ENCODE data around the gene EYA3. TPM values are rescaled to one million over a fixed set of nuclear protein-coding genes. Genes with fewer than 3 reads are reported as not detected.
A peak's percentile ranks its signal among the peaks of the same experiment; 100 is the strongest.

EYA3 gene
- total and polyA plus RNA-seq, 10 donors: 3.5 to 26.4 (median 20.1) TPM

DNA sequence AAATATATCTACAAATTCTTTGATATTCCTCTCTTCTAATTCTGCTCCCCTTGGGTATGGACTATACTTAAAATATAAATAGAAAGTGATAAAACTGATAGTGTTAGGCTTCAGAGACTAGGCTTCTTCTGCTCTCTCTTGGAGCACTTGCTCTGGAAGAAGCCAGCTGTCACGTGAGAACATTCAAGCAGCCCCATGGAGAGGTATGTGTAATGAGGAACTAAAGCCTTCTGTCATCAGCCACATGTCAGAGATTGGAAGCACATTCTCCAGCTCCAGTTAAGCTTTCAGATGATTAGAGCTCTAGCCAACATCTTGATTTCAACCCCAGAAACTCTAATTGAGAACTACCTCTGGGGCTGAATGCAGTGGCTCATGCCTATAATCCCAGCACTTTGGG is 94.3 kb downstream of the EYA3 start:
- Histone ChIP-seq H3K27ac (peak overlapping the region in 5 of 8 donors; percentile 45 to 76 (median 69)), H3K4me1 (peaks cover 10 to 36% (median 26%) of the 10 kb centered on the region in 6 donors), H3K27me3 (replicated peaks in 1 of 7) (no peaks in the 10 kb centered on the region), H3K4me3 (no peak overlapping the region), H3K9me3 (no peaks in the 10 kb centered on the region), H3K36me3 (peaks cover 1 to 99% (median 66%) of the 10 kb centered on the region in 6 donors)
- intact Hi-C loops (cut with DNase I; ENCODE audit: low total_unique reads): no loop called here
- DNase-seq: no peak
- TF ChIP-seq POLR2A (IDR thresholded peaks at IDR 0.05) (no peak), POLR2AphosphoS5 (IDR thresholded peaks at IDR 0.05) (no peak)
- TF ChIP-seq, protein P1, sequence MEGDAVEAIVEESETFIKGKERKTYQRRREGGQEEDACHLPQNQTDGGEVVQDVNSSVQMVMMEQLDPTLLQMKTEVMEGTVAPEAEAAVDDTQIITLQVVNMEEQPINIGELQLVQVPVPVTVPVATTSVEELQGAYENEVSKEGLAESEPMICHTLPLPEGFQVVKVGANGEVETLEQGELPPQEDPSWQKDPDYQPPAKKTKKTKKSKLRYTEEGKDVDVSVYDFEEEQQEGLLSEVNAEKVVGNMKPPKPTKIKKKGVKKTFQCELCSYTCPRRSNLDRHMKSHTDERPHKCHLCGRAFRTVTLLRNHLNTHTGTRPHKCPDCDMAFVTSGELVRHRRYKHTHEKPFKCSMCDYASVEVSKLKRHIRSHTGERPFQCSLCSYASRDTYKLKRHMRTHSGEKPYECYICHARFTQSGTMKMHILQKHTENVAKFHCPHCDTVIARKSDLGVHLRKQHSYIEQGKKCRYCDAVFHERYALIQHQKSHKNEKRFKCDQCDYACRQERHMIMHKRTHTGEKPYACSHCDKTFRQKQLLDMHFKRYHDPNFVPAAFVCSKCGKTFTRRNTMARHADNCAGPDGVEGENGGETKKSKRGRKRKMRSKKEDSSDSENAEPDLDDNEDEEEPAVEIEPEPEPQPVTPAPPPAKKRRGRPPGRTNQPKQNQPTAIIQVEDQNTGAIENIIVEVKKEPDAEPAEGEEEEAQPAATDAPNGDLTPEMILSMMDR (IDR thresholded peaks at IDR 0.05 in 8 of 11, conservative IDR thresholded peaks at IDR 0.05 in 3 of 11): no peak
- WGBS, 5 donors: 42 to 58% (median 48%) methylated on average over 1 of the region's 1 CpG

DNA sequence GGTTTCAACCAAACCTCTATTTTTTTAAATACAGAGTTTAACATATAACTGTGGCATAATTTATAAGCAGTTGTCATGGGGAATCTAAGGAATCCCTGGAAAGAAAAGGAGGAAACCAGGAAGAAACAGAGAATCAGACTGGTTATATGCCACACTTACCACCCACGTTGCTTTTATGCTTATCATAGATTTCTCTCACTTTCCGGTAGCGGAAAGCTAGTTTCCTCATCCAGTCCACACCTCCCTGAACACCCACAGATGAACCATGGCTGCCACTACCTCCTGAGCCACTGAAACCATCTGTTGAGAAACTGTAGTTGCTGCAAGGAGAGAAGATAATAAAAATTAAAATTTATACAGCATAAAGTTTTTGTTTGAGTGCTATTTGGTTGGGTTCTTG is 95.2 kb downstream of the EYA3 start:
- Histone ChIP-seq H3K36me3 (peaks cover 6 to 99% (median 66%) of the 10 kb centered on the region in 6 donors), H3K4me1 (peaks cover 10 to 36% (median 26%) of the 10 kb centered on the region in 6 donors), H3K27ac (peak overlapping the region; percentile 45 to 76 (median 58)), H3K9me3 (no peaks in the 10 kb centered on the region), H3K4me3 (no peak overlapping the region), H3K27me3 (replicated peaks in 1 of 7) (no peaks in the 10 kb centered on the region)
- no peak for DNase-seq
- TF ChIP-seq, protein P1 (IDR thresholded peaks at IDR 0.05 in 8 of 11, conservative IDR thresholded peaks at IDR 0.05 in 3 of 11): no peak
- TF ChIP-seq POLR2A (IDR thresholded peaks at IDR 0.05): no peak
- TF ChIP-seq POLR2AphosphoS5 (IDR thresholded peaks at IDR 0.05): no peak
- 49 to 70% (median 54%) methylated on average over 3 of the region's 3 CpGs for WGBS, 5 donors
- intact Hi-C loops (cut with DNase I; ENCODE audit: low total_unique reads): no loop called here

DNA sequence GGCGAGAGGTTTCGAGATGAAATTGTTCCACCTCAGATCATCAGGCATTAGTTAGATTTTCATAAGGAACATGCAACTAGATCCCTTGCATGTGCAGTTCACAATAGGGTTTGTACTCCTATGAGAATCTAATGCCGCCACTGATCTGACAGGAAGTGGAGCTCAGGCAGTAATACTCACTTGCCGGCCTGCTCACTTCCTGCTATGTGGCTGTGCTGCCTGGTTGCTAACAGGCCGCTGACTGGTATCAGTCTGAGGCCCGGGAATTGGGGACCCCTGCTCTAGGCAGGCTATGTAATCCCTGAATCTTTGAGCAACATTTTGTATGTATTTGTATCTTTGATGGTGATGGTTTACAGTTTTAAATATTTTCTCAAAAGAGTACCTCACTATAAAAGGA is 96.1 kb downstream of the EYA3 start:
- H3K27ac ChIP-seq: peak overlapping the region; percentile 22 to 76 (median 58)
- peak; percentile 87 for DNase-seq
- no peak overlapping the region for H3K4me3 ChIP-seq
- H3K4me1 ChIP-seq: peaks cover 10 to 37% (median 26%) of the 10 kb centered on the region in 6 donors
- WGBS, 5 donors: 37 to 44% (median 42%) methylated on average over 6 of the region's 6 CpGs
- TF ChIP-seq, protein P1 (IDR thresholded peaks at IDR 0.05 in 8 of 11, conservative IDR thresholded peaks at IDR 0.05 in 3 of 11): no peak
- TF ChIP-seq POLR2AphosphoS5 (IDR thresholded peaks at IDR 0.05): peak in 2 of 3 donors; percentile 38 to 48
- H3K9me3 ChIP-seq: no peaks in the 10 kb centered on the region
- intact Hi-C loops (cut with DNase I; ENCODE audit: low total_unique reads): no loop called here
- peaks cover 6 to 99% (median 66%) of the 10 kb centered on the region in 6 donors for H3K36me3 ChIP-seq
- H3K27me3 ChIP-seq (replicated peaks in 1 of 7): no peaks in the 10 kb centered on the region

DNA sequence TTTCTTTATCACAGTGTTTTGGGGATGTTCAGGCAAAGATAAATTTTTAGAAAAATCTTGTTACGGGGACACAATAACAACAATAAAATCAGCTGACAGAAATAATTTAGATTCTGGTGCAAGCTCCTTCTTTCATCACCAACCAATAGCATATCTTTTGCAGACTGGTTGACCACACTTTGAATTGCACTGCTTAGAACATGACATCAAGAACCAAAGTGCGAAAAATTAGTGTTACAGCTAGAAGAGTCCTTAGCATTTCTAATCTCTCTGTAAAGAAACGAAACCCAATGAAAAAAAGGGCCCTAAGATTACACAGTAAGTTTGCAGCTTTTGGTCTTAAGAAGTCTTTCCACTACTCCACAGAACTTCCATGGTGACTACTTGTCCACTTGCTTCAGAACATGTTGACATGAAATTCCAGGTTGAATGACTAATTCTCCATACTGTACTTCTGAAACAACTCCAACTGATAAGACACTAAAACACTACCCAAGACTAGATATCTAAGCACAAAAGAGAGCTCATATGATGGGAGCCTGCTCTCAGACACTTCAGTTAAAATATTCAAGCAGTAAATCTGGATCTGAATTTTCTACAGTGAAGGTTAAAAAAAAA is 97.4 kb downstream of the EYA3 start:
- DNase-seq: no peak
- H3K36me3 ChIP-seq: peaks cover 6 to 99% (median 60%) of the 10 kb centered on the region in 6 donors
- H3K27me3 ChIP-seq (replicated peaks in 1 of 7): no peaks in the 10 kb centered on the region
- no peaks in the 10 kb centered on the region for H3K9me3 ChIP-seq
- TF ChIP-seq POLR2A (IDR thresholded peaks at IDR 0.05): no peak
- TF ChIP-seq, protein P1 (IDR thresholded peaks at IDR 0.05 in 8 of 11, conservative IDR thresholded peaks at IDR 0.05 in 3 of 11): no peak
- no peak for TF ChIP-seq POLR2AphosphoS5 (IDR thresholded peaks at IDR 0.05)
- peak overlapping the region in 5 of 8 donors; percentile 45 to 76 (median 64) for H3K27ac ChIP-seq
- H3K4me3 ChIP-seq: no peak overlapping the region
- peaks cover 10 to 42% (median 26%) of the 10 kb centered on the region in 6 donors for H3K4me1 ChIP-seq
- intact Hi-C loops (cut with DNase I; ENCODE audit: low total_unique reads): no loop called here
- 90 to 95% (median 94%) methylated on average over 3 of the region's 3 CpGs for WGBS, 5 donors
